HL-60 (cell line): Measurements from ENCODE around the gene TTLL8.

Experiments
- DNase-seq, 2 experiments: peaks; one replicate each; pipeline ENCODE4 v3.0.0-alpha.2; 2010 to 2020; ENCODE audit warnings: low read depth in 1 of 2, low spot score in 1 of 2
- H3K27ac ChIP-seq: fragments of 250-450 bp; sonication (Bioruptor Pico); replicated peaks from 2 replicates; pipeline ENCODE4 v1.5.1; 2020; ENCODE audit warnings: mild to moderate bottlenecking, moderate library complexity
- H3K27me3 ChIP-seq: fragments of 250-450 bp; sonication (Bioruptor Pico); 2 replicates; pipeline ENCODE4 v1.5.1; 2021; ENCODE audit warnings: mild to moderate bottlenecking, moderate library complexity; ENCODE audit not compliant: insufficient read depth, poor library complexity, severe bottlenecking
- H3K4me3 ChIP-seq: replicated peaks from 2 replicates; pipeline ENCODE4 v1.5.1; 2011; ENCODE audit warnings: mild to moderate bottlenecking, control low read depth, low read length; ENCODE audit not compliant: insufficient read depth
- CTCF ChIP-seq: IDR thresholded peaks from one replicate; pipeline ENCODE4 v1.5.1; 2011; ENCODE audit warnings: low read length, control low read depth, inconsistent platforms; ENCODE audit not compliant: insufficient read depth
- GABPA ChIP-seq: IDR thresholded peaks from 2 replicates; pipeline ENCODE4 v1.6.1; 2012; ENCODE audit warnings: low read depth
- POLR2AphosphoS5 ChIP-seq: IDR thresholded peaks from 2 replicates; pipeline ENCODE4 v1.6.1; 2012; ENCODE audit warnings: low read depth
- SPI1 ChIP-seq: IDR thresholded peaks from 2 replicates; pipeline ENCODE4 v1.6.1; 2012; ENCODE audit warnings: low read depth, mild to moderate bottlenecking, borderline replicate concordance
- TF ChIP-seq, protein P1 (sequence below): IDR thresholded peaks from 2 replicates; pipeline ENCODE4 v1.6.1; 2012; ENCODE audit warnings: low read depth; ENCODE audit not compliant: insufficient replicate concordance

TTLL8 gene

DNA sequence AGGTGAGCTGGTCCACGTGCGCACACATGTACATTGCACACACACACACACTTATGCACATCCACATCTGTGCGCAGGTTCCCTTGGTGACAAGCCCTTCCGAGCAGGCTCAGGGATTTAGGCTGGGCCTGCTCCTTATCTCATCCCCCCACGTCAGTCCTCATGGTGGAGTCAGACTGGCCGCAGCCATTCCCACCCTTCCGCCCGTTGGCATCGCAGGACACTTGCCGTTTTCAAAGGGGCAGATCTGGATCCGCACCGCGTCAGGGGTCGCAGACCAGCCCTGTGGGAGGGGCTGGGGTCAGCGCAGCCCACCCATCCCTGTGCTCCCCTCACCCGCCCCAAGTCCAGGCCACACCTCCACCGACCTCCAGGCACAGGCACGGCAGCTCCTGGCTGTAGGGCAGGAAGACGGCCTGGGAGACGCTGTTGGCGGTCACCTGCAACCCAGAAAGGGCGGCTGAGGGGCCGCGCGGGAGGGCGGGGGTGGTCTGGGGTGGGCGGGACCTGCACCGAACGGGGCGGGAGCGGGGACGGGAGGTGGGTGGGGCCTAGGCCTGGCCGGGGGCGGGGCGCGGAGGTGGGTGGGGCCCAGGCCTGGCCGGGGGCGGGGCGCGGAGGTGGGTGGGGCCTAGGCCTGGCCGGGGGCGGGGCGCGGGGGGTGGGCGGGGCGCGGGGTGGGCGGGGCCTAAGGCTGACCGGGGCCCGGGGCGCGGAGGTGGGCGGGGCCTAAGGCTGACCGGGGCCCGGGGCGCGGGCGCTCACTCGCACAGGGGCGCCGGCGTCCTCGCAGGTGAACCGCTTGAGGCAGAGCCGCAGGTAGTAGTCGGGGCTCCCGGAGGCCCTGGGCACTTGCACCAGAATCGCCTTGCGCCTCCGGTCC is 58.8 kb downstream of the TTLL8 start:
- DNase-seq, result no peak
- H3K4me3 ChIP-seq, result no peak overlapping the region
- no peak overlapping the region for H3K27ac ChIP-seq

GRCh38 chr22:49998718-49999062 is 59.4 kb downstream of the TTLL8 start:
- no peak for DNase-seq
- Histone ChIP-seq H3K27me3 (peaks cover 5% of the 10 kb centered on the region), H3K4me3 (no peak overlapping the region), H3K27ac (no peak overlapping the region)
- TF ChIP-seq CTCF (no peak), SPI1 (no peak), POLR2AphosphoS5 (no peak), GABPA (no peak)
- TF ChIP-seq, protein P1, sequence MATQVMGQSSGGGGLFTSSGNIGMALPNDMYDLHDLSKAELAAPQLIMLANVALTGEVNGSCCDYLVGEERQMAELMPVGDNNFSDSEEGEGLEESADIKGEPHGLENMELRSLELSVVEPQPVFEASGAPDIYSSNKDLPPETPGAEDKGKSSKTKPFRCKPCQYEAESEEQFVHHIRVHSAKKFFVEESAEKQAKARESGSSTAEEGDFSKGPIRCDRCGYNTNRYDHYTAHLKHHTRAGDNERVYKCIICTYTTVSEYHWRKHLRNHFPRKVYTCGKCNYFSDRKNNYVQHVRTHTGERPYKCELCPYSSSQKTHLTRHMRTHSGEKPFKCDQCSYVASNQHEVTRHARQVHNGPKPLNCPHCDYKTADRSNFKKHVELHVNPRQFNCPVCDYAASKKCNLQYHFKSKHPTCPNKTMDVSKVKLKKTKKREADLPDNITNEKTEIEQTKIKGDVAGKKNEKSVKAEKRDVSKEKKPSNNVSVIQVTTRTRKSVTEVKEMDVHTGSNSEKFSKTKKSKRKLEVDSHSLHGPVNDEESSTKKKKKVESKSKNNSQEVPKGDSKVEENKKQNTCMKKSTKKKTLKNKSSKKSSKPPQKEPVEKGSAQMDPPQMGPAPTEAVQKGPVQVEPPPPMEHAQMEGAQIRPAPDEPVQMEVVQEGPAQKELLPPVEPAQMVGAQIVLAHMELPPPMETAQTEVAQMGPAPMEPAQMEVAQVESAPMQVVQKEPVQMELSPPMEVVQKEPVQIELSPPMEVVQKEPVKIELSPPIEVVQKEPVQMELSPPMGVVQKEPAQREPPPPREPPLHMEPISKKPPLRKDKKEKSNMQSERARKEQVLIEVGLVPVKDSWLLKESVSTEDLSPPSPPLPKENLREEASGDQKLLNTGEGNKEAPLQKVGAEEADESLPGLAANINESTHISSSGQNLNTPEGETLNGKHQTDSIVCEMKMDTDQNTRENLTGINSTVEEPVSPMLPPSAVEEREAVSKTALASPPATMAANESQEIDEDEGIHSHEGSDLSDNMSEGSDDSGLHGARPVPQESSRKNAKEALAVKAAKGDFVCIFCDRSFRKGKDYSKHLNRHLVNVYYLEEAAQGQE, result no peak

More for the DNA sequence above, 58.8 kb downstream of the TTLL8 start:
- peaks cover 5% of the 10 kb centered on the region for H3K27me3 ChIP-seq
- no peak for TF ChIP-seq SPI1
- TF ChIP-seq POLR2AphosphoS5, result no peak
- no peak for TF ChIP-seq GABPA
- TF ChIP-seq, protein P1, result no peak
- no peak for TF ChIP-seq CTCF

- H3K27ac ChIP-seq, result no peak overlapping the region
- no peak for DNase-seq
- TF ChIP-seq, protein P1, result no peak
- TF ChIP-seq GABPA, result no peak
- TF ChIP-seq POLR2AphosphoS5, result no peak
- no peak for TF ChIP-seq CTCF
- TF ChIP-seq SPI1, result no peak
- no peak overlapping the region for H3K4me3 ChIP-seq
- H3K27me3 ChIP-seq, result peaks cover 5% of the 10 kb centered on the region
Measured at GRCh38 chr22:49997932-49998717, 60.0 kb downstream of the TTLL8 start.
